WTC11 (cell line): ENCODE data around the gene SYCE1L. TPM values are rescaled to one million over a fixed set of nuclear protein-coding genes. Genes with fewer than 3 reads are reported as not detected.

Experiments used
- ATF1 ChIP-seq: sonication (generic); formaldehyde crosslinking; IDR thresholded peaks from 2 replicates; pipeline ENCODE4 v1.8.1; 2023; ENCODE audit warnings: mild to moderate bottlenecking, moderate library complexity, missing genetic modification reagents
- CBFB ChIP-seq: sonication (generic); formaldehyde crosslinking; IDR thresholded peaks from 2 replicates; pipeline ENCODE4 v1.8.1; 2022; ENCODE audit warnings: mild to moderate bottlenecking, low read depth, missing genetic modification reagents
- CREM ChIP-seq: sonication (generic); formaldehyde crosslinking; IDR thresholded peaks from 2 replicates; pipeline ENCODE4 v1.8.1; 2022; ENCODE audit warnings: mild to moderate bottlenecking, missing genetic modification reagents, moderate library complexity
- FOXJ3 ChIP-seq: sonication (generic); formaldehyde crosslinking; IDR thresholded peaks from 2 replicates; pipeline ENCODE4 v1.9.0; 2021; ENCODE audit warnings: missing genetic modification reagents, mild to moderate bottlenecking, borderline replicate concordance
- FOXP4 ChIP-seq: sonication (generic); formaldehyde crosslinking; IDR thresholded peaks from 2 replicates; pipeline ENCODE4 v1.8.0; 2022; ENCODE audit warnings: mild to moderate bottlenecking, missing genetic modification reagents
- GTF2I ChIP-seq: fragments of 250-450 bp; sonication (Bioruptor Pico); conservative IDR thresholded peaks from 2 replicates; pipeline ENCODE4 v1.4.0; 2021; ENCODE audit warnings: mild to moderate bottlenecking
- HMGA2 ChIP-seq: fragments of 250-450 bp; sonication (Bioruptor Pico); IDR thresholded peaks from 2 replicates; pipeline ENCODE4 v1.4.0; 2021; ENCODE audit warnings: mild to moderate bottlenecking, moderate library complexity
- JUN ChIP-seq: sonication (generic); formaldehyde crosslinking; IDR thresholded peaks from 2 replicates; pipeline ENCODE4 v1.8.0; 2023; ENCODE audit warnings: mild to moderate bottlenecking, missing genetic modification reagents
- SMAD4 ChIP-seq: sonication (generic); formaldehyde crosslinking; IDR thresholded peaks from 2 replicates; pipeline ENCODE4 v1.8.0; 2022; ENCODE audit warnings: mild to moderate bottlenecking, missing genetic modification reagents
- SP1 ChIP-seq: sonication (generic); formaldehyde crosslinking; conservative IDR thresholded peaks from 2 replicates; pipeline ENCODE4 v1.8.1; 2022; ENCODE audit warnings: missing genetic modification reagents
- TEAD1 ChIP-seq: sonication (generic); formaldehyde crosslinking; IDR thresholded peaks from 2 replicates; pipeline ENCODE4 v1.8.0; 2022; ENCODE audit warnings: mild to moderate bottlenecking, missing genetic modification reagents
- ZNF416 ChIP-seq: fragments of 250-450 bp; sonication (Bioruptor Pico); IDR thresholded peaks from 2 replicates; pipeline ENCODE4 v1.9.0; 2021; ENCODE audit warnings: mild to moderate bottlenecking, inconsistent platforms
- ZNF423 ChIP-seq: fragments of 250-450 bp; sonication (Bioruptor Pico); IDR thresholded peaks from 2 replicates; pipeline ENCODE4 v2.1.2; 2022; ENCODE audit warnings: mild to moderate bottlenecking, moderate library complexity
- total RNA-seq: library from RNA; stranded (reverse); gene quantifications from 3 replicates; pipeline ENCODE4 v1.2.3, GENCODE V29; 2021
- TF ChIP-seq, protein P1 (sequence below): sonication (generic); formaldehyde crosslinking; IDR thresholded peaks from 2 replicates; pipeline ENCODE4 v1.8.1; 2022; ENCODE audit warnings: mild to moderate bottlenecking, moderate library complexity, missing genetic modification reagents
- TF ChIP-seq, protein P2 (sequence below): sonication (generic); formaldehyde crosslinking; IDR thresholded peaks from 2 replicates; pipeline ENCODE4 v1.8.1; 2023; ENCODE audit warnings: mild to moderate bottlenecking, missing genetic modification reagents, borderline replicate concordance
- TF ChIP-seq, protein P3 (sequence below): sonication (generic); formaldehyde crosslinking; IDR thresholded peaks from 2 replicates; pipeline ENCODE4 v1.8.1; 2022; ENCODE audit warnings: low read depth, mild to moderate bottlenecking, moderate library complexity, missing genetic modification reagents, borderline replicate concordance
- TF ChIP-seq, protein P4 (sequence below): sonication (generic); formaldehyde crosslinking; IDR thresholded peaks from 2 replicates; pipeline ENCODE4 v1.8.0; 2022; ENCODE audit warnings: mild to moderate bottlenecking, missing genetic modification reagents
- TF ChIP-seq, protein P5 (sequence below): sonication (generic); formaldehyde crosslinking; IDR thresholded peaks from 2 replicates; pipeline ENCODE4 v1.8.0; 2022; ENCODE audit warnings: mild to moderate bottlenecking, missing genetic modification reagents
- TF ChIP-seq, protein P6 (sequence below): fragments of 250-450 bp; sonication (Bioruptor Pico); IDR thresholded peaks from 2 replicates; pipeline ENCODE4 v1.9.0; 2021; ENCODE audit warnings: moderate library complexity, mild to moderate bottlenecking, inconsistent platforms, borderline replicate concordance
- TF ChIP-seq, protein P7 (sequence below): fragments of 250-450 bp; sonication (Bioruptor Pico); IDR thresholded peaks from 2 replicates; pipeline ENCODE4 v2.1.2; 2022; ENCODE audit warnings: mild to moderate bottlenecking, moderate library complexity
- TF ChIP-seq, protein P8 (sequence below): fragments of 250-450 bp; sonication (Bioruptor Pico); IDR thresholded peaks from 2 replicates; pipeline ENCODE4 v1.9.0; 2021; ENCODE audit warnings: mild to moderate bottlenecking

The SYCE1L gene
- total RNA-seq, 1 experiment from 2014 or later, result 7.0 TPM

- TF ChIP-seq, protein P1, sequence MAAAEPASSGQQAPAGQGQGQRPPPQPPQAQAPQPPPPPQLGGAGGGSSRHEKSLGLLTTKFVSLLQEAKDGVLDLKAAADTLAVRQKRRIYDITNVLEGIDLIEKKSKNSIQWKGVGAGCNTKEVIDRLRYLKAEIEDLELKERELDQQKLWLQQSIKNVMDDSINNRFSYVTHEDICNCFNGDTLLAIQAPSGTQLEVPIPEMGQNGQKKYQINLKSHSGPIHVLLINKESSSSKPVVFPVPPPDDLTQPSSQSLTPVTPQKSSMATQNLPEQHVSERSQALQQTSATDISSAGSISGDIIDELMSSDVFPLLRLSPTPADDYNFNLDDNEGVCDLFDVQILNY (CRISPR knock-in tag), result peak; percentile 96
- TF ChIP-seq FOXJ3 (CRISPR knock-in tag) (no peak), HMGA2 (no peak), GTF2I (CRISPR knock-in tag) (no peak), SMAD4 (CRISPR knock-in tag) (no peak), CREM (CRISPR knock-in tag) (peak; percentile 55; the same call in 1 of the 2 replicates), CBFB (CRISPR knock-in tag) (peak; percentile 71; the same call in 1 of the 2 replicates), JUN (CRISPR knock-in tag) (no peak; the same call in 1 of the 2 replicates), FOXP4 (CRISPR knock-in tag) (peak; percentile 68; the same call in 1 of the 2 replicates), TEAD1 (CRISPR knock-in tag) (no peak; the same call in 1 of the 2 replicates), ATF1 (CRISPR knock-in tag) (peak; percentile 59; the same call in 1 of the 2 replicates), SP1 (CRISPR knock-in tag) (peak; percentile 80), ZNF416 (no peak), ZNF423 (CRISPR knock-in tag) (peak; percentile 70)
- TF ChIP-seq, protein P2, sequence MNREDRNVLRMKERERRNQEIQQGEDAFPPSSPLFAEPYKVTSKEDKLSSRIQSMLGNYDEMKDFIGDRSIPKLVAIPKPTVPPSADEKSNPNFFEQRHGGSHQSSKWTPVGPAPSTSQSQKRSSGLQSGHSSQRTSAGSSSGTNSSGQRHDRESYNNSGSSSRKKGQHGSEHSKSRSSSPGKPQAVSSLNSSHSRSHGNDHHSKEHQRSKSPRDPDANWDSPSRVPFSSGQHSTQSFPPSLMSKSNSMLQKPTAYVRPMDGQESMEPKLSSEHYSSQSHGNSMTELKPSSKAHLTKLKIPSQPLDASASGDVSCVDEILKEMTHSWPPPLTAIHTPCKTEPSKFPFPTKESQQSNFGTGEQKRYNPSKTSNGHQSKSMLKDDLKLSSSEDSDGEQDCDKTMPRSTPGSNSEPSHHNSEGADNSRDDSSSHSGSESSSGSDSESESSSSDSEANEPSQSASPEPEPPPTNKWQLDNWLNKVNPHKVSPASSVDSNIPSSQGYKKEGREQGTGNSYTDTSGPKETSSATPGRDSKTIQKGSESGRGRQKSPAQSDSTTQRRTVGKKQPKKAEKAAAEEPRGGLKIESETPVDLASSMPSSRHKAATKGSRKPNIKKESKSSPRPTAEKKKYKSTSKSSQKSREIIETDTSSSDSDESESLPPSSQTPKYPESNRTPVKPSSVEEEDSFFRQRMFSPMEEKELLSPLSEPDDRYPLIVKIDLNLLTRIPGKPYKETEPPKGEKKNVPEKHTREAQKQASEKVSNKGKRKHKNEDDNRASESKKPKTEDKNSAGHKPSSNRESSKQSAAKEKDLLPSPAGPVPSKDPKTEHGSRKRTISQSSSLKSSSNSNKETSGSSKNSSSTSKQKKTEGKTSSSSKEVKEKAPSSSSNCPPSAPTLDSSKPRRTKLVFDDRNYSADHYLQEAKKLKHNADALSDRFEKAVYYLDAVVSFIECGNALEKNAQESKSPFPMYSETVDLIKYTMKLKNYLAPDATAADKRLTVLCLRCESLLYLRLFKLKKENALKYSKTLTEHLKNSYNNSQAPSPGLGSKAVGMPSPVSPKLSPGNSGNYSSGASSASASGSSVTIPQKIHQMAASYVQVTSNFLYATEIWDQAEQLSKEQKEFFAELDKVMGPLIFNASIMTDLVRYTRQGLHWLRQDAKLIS (CRISPR knock-in tag), result 0 out of 2 replicates have a peak, but pooled peaks have one; percentile 71
- TF ChIP-seq, protein P3, sequence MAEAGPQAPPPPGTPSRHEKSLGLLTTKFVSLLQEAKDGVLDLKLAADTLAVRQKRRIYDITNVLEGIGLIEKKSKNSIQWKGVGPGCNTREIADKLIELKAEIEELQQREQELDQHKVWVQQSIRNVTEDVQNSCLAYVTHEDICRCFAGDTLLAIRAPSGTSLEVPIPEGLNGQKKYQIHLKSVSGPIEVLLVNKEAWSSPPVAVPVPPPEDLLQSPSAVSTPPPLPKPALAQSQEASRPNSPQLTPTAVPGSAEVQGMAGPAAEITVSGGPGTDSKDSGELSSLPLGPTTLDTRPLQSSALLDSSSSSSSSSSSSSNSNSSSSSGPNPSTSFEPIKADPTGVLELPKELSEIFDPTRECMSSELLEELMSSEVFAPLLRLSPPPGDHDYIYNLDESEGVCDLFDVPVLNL (CRISPR knock-in tag), result 0 out of 2 replicates have a peak, but pooled peaks have one; percentile 56
- TF ChIP-seq, protein P4, sequence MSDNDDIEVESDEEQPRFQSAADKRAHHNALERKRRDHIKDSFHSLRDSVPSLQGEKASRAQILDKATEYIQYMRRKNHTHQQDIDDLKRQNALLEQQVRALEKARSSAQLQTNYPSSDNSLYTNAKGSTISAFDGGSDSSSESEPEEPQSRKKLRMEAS (CRISPR knock-in tag), result peak; percentile 88
- TF ChIP-seq, protein P5, sequence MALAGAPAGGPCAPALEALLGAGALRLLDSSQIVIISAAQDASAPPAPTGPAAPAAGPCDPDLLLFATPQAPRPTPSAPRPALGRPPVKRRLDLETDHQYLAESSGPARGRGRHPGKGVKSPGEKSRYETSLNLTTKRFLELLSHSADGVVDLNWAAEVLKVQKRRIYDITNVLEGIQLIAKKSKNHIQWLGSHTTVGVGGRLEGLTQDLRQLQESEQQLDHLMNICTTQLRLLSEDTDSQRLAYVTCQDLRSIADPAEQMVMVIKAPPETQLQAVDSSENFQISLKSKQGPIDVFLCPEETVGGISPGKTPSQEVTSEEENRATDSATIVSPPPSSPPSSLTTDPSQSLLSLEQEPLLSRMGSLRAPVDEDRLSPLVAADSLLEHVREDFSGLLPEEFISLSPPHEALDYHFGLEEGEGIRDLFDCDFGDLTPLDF (CRISPR knock-in tag), result 0 out of 2 replicates have a peak, but pooled peaks have one; percentile 23
- TF ChIP-seq, protein P6, sequence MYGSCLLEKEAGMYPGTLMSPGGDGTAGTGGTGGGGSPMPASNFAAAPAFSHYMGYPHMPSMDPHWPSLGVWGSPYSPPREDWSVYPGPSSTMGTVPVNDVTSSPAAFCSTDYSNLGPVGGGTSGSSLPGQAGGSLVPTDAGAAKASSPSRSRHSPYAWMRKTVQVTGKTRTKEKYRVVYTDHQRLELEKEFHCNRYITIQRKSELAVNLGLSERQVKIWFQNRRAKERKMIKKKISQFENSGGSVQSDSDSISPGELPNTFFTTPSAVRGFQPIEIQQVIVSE, result no peak
- TF ChIP-seq, protein P7, sequence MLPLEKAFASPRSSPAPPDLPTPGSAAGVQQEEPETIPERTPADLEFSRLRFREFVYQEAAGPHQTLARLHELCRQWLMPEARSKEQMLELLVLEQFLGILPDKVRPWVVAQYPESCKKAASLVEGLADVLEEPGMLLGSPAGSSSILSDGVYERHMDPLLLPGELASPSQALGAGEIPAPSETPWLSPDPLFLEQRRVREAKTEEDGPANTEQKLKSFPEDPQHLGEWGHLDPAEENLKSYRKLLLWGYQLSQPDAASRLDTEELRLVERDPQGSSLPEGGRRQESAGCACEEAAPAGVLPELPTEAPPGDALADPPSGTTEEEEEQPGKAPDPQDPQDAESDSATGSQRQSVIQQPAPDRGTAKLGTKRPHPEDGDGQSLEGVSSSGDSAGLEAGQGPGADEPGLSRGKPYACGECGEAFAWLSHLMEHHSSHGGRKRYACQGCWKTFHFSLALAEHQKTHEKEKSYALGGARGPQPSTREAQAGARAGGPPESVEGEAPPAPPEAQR, result no peak
- TF ChIP-seq, protein P8, sequence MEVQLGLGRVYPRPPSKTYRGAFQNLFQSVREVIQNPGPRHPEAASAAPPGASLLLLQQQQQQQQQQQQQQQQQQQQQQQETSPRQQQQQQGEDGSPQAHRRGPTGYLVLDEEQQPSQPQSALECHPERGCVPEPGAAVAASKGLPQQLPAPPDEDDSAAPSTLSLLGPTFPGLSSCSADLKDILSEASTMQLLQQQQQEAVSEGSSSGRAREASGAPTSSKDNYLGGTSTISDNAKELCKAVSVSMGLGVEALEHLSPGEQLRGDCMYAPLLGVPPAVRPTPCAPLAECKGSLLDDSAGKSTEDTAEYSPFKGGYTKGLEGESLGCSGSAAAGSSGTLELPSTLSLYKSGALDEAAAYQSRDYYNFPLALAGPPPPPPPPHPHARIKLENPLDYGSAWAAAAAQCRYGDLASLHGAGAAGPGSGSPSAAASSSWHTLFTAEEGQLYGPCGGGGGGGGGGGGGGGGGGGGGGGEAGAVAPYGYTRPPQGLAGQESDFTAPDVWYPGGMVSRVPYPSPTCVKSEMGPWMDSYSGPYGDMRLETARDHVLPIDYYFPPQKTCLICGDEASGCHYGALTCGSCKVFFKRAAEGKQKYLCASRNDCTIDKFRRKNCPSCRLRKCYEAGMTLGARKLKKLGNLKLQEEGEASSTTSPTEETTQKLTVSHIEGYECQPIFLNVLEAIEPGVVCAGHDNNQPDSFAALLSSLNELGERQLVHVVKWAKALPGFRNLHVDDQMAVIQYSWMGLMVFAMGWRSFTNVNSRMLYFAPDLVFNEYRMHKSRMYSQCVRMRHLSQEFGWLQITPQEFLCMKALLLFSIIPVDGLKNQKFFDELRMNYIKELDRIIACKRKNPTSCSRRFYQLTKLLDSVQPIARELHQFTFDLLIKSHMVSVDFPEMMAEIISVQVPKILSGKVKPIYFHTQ (CRISPR knock-in tag), result no peak
Measured at GRCh38 chr16:77211880-77212740, 12.9 kb downstream of the SYCE1L start (continued).
